Thyroid gland (tissue), 4 donors: ENCODE data around the gene KATNA1.

Experiments used
- POLR2A ChIP-seq, 2 donors: fragments of 450-650 bp; IDR thresholded peaks; one replicate each; pipeline ENCODE4 v1.6.1; 2017; ENCODE audit warnings: antibody characterized with exemption in 2 of 2, mild to moderate bottlenecking in 2 of 2, moderate library complexity in 1 of 2
- TF ChIP-seq, protein P1 (sequence below), 6 experiments: fragments of 200-600 bp in 3 of 6; fragments of 450-650 bp in 3 of 6; sonication (generic) in 3 of 6; IDR thresholded peaks; one replicate each; pipeline ENCODE4 v1.5.1; 2016 to 2019; ENCODE audit warnings: antibody characterized with exemption in 6 of 6, mild to moderate bottlenecking in 2 of 6, inconsistent platforms in 1 of 6, moderate library complexity in 1 of 6

DNA sequence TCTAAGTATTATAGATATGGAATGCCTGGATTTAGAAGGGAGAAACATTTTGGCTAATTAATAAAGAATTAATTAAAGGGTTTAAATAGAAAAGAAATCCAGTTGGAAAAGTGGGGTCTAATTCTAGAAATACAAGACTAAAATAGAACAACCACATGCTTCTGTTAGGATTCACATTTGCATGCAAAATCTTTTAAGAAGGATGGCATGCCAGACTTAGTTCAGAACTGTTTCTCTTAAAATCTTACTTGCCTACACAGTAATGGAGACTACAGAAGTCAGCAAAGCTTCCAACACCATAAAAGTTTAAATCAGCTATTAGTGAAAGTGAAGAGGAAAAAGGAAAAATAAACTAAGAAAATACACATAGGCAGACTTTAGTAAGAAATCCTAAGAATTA, 32.7 kb upstream of the KATNA1 start:
- TF ChIP-seq, protein P1, sequence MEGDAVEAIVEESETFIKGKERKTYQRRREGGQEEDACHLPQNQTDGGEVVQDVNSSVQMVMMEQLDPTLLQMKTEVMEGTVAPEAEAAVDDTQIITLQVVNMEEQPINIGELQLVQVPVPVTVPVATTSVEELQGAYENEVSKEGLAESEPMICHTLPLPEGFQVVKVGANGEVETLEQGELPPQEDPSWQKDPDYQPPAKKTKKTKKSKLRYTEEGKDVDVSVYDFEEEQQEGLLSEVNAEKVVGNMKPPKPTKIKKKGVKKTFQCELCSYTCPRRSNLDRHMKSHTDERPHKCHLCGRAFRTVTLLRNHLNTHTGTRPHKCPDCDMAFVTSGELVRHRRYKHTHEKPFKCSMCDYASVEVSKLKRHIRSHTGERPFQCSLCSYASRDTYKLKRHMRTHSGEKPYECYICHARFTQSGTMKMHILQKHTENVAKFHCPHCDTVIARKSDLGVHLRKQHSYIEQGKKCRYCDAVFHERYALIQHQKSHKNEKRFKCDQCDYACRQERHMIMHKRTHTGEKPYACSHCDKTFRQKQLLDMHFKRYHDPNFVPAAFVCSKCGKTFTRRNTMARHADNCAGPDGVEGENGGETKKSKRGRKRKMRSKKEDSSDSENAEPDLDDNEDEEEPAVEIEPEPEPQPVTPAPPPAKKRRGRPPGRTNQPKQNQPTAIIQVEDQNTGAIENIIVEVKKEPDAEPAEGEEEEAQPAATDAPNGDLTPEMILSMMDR (IDR thresholded peaks at IDR 0.05), result no peak
- TF ChIP-seq POLR2A (IDR thresholded peaks at IDR 0.05), result no peak
